Nephron (organoid): ENCODE results near the gene SNX11.
A peak's percentile ranks its signal among the peaks of the same experiment; 100 is the strongest.

Source experiments
- H3K27ac Mint-ChIP-seq, 3 experiments: 2 replicates each; pipeline ENCODE4 v1.8.0; 2020; ENCODE audit warnings: mixed read lengths in 3 of 3, mild to moderate bottlenecking in 2 of 3, moderate library complexity in 1 of 3
- H3K27me3 Mint-ChIP-seq: 2 replicates; pipeline ENCODE4 v1.8.0; 2021; ENCODE audit warnings: low read depth, mild to moderate bottlenecking, moderate library complexity, mixed read lengths
- H3K36me3 Mint-ChIP-seq: 2 replicates; pipeline ENCODE4 v1.8.0; 2020; ENCODE audit warnings: low read depth, mixed read lengths
- H3K4me1 Mint-ChIP-seq: 2 replicates; pipeline ENCODE4 v1.8.0; 2020; ENCODE audit warnings: mixed read lengths
- H3K4me3 Mint-ChIP-seq, 3 experiments: 2 replicates each; pipeline ENCODE4 v1.8.0; 2020; ENCODE audit warnings: mild to moderate bottlenecking in 3 of 3, mixed read lengths in 3 of 3, moderate library complexity in 2 of 3
- H3K9me3 Mint-ChIP-seq: 2 replicates; pipeline ENCODE4 v1.8.0; 2020; ENCODE audit warnings: mixed read lengths
- CTCF ChIP-seq, 3 experiments: fragments of 200-600 bp; sonication (generic); IDR thresholded peaks; one replicate each; pipeline ENCODE4 v1.5.0; 2021; ENCODE audit warnings: antibody characterized with exemption in 3 of 3; ENCODE audit not compliant: unreplicated experiment in 3 of 3

SNX11 gene

GRCh38 chr17:48149787-48150463 is 42.4 kb downstream of the SNX11 start:
- Mint-ChIP-seq H3K4me1 (peaks cover 27% of the 10 kb centered on the region), H3K9me3 (no peaks in the 10 kb centered on the region), H3K27ac (peak overlapping the region in 1 of 3 experiments; percentile 8), H3K36me3 (no peaks in the 10 kb centered on the region), H3K27me3 (peaks cover 83% of the 10 kb centered on the region), H3K4me3 (no peak overlapping the region)
- no peak for TF ChIP-seq CTCF (IDR thresholded peaks at IDR 0.05; ENCODE audit: unreplicated experiment in 3 of 3)

- no peaks in the 10 kb centered on the region for H3K9me3 Mint-ChIP-seq
- TF ChIP-seq CTCF (IDR thresholded peaks at IDR 0.05; ENCODE audit: unreplicated experiment in 3 of 3): no peak
- no peaks in the 10 kb centered on the region for H3K36me3 Mint-ChIP-seq
- no peak overlapping the region for H3K4me3 Mint-ChIP-seq
- peaks cover 27% of the 10 kb centered on the region for H3K4me1 Mint-ChIP-seq
- peak overlapping the region in 1 of 3 experiments; percentile 8 for H3K27ac Mint-ChIP-seq
- H3K27me3 Mint-ChIP-seq: peaks cover 77% of the 10 kb centered on the region
Observed at GRCh38 chr17:48150597-48151001, 43.0 kb downstream of the SNX11 start.

- no peak overlapping the region for H3K4me3 Mint-ChIP-seq
- peaks cover 75% of the 10 kb centered on the region for H3K27me3 Mint-ChIP-seq
- no peak overlapping the region for H3K27ac Mint-ChIP-seq
- no peaks in the 10 kb centered on the region for H3K36me3 Mint-ChIP-seq
- peaks cover 33% of the 10 kb centered on the region for H3K4me1 Mint-ChIP-seq
- TF ChIP-seq CTCF (IDR thresholded peaks at IDR 0.05; ENCODE audit: unreplicated experiment in 3 of 3): no peak
- no peaks in the 10 kb centered on the region for H3K9me3 Mint-ChIP-seq
Observed at GRCh38 chr17:48151220-48151619, 43.7 kb downstream of the SNX11 start.

- TF ChIP-seq CTCF (IDR thresholded peaks at IDR 0.05; ENCODE audit: unreplicated experiment in 3 of 3): no peak
- Mint-ChIP-seq H3K27ac (no peak overlapping the region), H3K4me3 (no peak overlapping the region), H3K9me3 (no peaks in the 10 kb centered on the region), H3K36me3 (no peaks in the 10 kb centered on the region), H3K27me3 (peaks cover 69% of the 10 kb centered on the region), H3K4me1 (peaks cover 37% of the 10 kb centered on the region)
Observed at GRCh38 chr17:48152289-48152688, 44.7 kb downstream of the SNX11 start.

GRCh38 chr17:48153691-48154358 is 46.3 kb downstream of the SNX11 start:
- Mint-ChIP-seq H3K27ac (peak overlapping the region in 2 of 3 experiments; percentile 55 to 86), H3K36me3 (no peaks in the 10 kb centered on the region), H3K9me3 (no peaks in the 10 kb centered on the region), H3K27me3 (peaks cover 55% of the 10 kb centered on the region), H3K4me3 (no peak overlapping the region), H3K4me1 (peaks cover 33% of the 10 kb centered on the region)
- peak; percentile 50 to 70 (median 63) for TF ChIP-seq CTCF (IDR thresholded peaks at IDR 0.05; ENCODE audit: unreplicated experiment in 3 of 3)
